Fibroblast of the conjunctiva (primary cell): ENCODE data around the gene TMEM18.

ENCODE experiments used
- DNase-seq: peaks from one replicate; pipeline ENCODE4 v3.0.0-alpha.2; 2010; ENCODE audit warnings: low read depth

The TMEM18 gene

DNA sequence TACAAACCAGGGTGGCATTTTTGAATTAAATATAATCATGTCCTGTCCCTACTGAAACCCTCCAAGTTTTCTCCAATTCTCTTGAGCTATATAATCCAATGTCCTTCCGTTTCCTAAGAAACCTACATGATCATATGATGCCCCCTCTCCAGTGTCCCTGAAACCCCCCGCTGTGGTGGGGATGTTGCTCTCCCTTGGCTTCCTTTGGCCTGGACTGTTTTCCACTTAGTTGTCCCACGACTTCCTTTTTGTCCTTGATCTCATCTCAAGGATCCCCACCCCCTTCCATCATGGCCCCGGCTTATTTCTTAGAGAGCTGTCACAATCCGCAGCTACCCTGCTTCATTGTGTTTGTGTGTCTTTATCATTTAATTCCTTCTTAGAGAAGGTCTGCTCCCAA lies 43.8 kb downstream of the TMEM18 start:
- no peak for DNase-seq

- no peak for DNase-seq
Observed at GRCh38 chr2:632471-632870, 44.7 kb downstream of the TMEM18 start.

DNA sequence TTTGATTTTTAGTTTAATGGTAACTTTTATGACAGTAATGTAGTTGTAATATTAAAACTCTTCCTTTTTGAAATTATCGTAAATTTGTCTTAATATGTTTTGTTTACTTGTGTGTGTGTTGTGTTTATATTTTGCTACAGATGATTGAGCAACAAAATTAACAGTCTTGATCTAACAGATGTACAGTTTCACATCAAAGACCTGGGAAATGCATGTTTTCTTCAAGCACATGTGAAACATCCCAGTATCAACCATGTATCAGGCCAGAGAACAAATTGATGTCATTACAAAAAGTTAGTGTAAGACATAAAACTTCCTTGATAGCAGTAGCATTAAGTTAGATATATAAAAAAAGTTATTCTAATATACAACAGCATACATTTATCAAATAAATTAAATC lies 45.5 kb downstream of the TMEM18 start:
- DNase-seq, result no peak

DNA sequence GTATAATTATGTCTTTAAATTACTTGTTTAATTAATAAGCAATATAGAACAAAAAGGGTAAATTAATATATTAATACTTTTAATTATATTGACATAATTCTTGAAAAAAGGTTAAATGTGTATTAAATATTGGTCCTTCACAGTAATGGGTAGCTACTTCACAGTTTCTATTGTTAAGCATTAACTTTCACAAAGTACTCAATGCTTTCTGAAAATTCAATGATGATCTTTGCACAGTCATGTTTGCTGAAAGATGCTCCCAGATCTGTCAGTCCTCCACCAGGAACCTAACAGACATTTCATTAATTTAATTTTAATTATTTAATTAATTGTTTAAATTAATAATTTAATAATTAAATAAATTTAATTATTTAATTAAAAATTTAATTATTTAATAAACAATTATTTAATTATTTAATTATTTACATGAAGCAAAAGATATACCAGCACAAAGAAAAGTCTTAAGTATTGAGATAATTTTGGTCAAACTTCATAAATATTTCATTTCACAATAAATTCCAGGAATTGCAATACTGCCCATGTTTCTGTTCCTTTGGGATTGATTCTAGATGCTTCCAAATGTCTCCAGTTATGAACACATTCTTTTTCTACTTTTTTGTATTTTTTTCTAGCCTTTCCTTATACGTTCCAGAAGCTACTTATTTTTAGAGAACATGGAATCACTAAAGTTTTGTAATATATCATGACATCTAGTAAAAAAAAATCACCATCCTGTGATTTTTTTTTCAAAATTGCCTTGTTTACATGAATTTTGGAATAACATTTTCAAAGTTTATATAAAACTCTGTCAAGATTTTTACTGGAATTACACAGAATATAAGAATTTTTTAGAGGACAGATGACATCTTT lies 46.5 kb downstream of the TMEM18 start:
- DNase-seq, result no peak

DNA sequence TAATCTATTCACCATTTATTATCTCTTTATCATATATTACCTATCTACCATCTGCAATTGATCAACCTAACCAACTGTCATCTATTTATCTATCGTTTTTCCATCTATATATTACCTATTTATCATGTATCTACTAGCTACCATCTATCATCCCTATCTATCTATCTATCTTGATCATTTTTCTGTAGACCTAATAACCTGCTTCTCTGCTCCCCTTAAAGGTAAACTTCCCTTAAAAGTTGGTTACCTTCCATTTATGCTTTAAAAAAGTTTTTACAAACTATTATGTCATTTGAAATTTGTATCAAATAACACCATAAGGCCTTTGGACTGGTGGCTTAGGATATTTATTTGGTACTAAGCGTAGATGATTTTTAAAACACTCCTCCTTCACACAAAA lies 47.2 kb downstream of the TMEM18 start:
- no peak for DNase-seq

DNA sequence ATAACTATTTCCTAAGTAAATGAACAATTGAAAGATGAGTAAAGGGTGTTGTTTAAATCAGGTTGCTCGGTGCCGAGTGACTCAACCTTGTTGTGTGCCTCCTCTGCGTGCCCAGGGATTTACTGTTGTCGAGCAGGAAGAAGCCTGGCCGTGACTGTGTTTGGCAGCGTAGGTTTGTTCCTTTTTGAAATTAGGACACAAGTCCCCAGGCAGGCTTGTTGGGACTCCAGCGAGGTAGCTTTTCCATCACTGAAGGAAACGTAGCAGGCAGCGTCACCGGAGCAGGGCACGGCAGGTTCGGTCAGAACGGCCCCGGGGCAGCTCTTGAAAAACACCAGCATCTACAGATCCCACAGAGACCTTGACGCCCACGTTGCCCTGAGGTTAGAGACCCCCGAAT lies 48.6 kb downstream of the TMEM18 start:
- DNase-seq, result no peak

DNA sequence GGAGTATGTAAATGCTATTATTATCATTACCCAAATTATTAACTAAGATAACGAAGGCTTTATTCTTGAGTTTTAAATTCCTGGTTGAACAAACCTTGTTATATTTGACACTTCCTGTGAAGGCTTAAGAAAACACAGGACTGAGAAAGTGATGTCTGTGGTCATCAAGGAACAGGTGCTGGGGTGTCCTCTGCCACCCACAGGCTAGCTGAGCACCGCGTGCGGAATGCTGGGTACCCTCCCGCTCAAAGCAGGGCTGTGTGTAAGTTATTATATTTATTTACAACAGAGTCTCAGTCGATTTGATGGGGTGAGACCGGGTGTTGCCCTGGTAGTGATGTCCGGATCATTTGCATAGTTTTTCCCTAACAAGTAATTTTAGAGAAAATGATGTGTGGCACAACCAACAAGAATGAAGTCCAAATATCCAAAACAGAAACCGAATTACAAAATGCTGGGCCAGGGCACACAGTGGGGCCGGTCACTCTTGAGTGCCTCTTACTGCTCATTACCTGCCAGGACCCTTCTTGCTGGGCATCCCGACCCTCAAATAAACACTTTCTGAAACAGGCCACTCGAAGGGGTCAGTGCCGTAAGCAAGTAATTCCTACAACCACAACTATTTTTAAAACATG lies 49.2 kb downstream of the TMEM18 start:
- DNase-seq, result no peak

GRCh38 chr2:627340-627709 lies 49.9 kb downstream of the TMEM18 start:
- DNase-seq, result no peak

- no peak for DNase-seq
Observed at GRCh38 chr2:626491-627339, 50.5 kb downstream of the TMEM18 start.

DNA sequence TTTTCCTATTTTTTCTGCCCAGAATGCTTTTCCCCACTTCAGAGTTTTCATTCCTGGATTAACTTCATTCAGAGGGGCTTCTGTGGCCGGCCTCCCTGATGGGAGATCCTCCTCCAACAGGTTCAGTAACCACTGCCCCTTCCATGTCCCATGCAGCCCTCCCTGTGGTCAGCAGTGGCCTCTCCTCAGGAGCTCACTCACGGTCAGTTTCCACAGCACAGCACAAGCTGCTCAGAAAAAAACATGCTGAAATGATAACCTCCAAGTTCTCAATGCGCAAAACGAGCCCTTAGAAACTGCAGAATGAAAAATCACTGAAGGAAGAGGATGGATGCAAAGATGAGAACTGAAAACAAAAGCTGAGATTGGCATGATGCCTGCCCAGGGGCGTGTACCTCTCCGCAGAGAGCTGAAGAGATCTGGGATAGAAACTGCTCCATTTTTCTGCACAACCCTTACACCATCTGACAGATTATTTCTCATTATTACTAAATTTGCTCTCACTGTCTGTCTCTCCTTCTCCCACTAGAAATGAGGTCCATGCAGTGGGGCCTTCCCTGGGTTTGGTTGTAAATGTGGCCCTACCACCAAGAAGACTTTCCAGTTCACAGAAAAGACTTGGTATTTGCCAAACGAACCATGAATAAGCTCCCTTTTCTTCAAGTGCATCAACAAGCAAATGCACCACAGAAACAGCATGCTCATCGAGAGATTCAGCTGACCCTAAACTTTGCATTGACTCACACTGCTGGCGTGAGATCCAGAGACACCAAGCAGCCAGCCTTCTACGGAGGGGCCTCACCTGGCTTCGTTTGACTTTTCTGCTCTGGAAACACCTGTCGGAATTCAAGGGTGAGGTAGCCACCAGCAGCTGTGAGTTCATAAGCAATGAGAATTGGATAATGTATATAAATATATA lies 51.5 kb downstream of the TMEM18 start:
- no peak for DNase-seq

DNA sequence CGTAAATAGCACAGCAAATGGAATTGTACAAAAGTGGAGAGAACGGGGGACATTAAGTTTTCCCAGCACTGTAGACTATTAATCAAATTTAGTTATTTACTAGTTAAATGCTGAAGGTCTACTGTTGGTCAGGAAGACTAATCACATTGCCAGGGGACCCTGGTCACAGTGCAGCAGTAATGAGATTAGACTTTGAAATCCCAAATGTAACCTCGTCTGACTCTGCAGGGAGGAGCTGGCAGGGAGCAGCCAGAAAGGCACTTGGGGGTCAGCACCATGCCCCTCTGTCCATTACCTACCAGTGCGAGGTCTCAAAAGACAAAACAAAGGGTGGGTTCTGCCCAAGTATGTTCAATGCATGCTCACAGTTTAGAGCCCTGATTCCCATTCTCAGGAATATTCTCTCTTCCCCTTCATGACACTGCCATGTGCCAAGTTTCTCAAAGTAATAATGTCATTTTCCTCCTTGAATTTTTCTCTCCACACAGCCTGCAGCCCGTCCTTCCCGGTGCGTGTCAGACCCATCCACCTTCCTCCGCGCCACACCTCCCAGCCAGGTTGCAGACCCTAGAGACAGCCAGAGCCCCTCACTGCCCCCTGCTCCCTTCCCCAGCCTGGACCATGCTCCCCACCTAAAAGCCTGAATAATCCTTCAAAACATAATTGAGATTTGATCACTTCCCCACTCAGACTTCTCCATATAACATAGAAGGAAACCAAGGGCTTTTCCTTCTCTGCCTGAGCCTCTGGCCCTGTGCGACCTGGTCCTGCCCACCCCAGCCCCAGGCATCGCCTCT lies 52.5 kb downstream of the TMEM18 start:
- no peak for DNase-seq

GRCh38 chr2:624096-624495 lies 53.1 kb downstream of the TMEM18 start:
- DNase-seq, result no peak

DNA sequence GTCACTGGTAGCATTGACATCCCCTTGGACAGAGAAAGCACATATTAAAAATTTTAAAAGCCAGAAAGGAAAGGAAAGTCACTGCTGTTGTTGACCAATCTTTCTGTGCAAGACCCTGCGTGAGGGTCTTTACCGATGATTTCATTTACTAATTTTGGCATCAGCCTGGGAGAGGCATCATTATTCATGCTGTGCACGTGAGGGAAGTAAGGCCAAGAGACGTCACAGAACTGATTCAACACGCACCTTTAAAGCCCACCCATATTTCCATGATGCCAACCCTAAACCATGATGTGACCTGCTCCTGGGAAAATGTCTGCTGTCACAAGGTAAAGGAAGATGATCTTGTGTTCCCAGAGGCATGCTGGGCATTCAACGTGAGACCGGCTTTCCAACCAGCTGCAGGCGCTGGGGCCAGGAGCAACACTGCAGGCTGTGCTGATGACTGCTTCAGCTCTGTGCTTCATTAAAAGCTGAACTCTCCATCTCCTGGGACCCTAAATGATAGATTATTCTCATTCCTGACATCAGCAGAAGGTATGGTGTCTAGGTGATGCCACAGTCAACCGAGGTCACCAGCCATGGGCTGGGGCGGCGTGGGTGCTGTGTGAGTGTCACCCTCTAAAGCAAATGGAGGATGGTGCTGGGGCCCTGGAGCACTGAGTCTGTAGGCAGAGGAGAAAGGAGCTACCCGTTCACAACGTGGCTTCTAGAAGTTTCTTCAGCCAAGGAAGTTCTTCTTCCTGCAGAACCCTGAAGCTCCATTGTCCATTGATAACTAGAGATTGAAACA lies 53.9 kb downstream of the TMEM18 start:
- no peak for DNase-seq

GRCh38 chr2:622357-622756 lies 54.8 kb downstream of the TMEM18 start:
- no peak for DNase-seq

DNA sequence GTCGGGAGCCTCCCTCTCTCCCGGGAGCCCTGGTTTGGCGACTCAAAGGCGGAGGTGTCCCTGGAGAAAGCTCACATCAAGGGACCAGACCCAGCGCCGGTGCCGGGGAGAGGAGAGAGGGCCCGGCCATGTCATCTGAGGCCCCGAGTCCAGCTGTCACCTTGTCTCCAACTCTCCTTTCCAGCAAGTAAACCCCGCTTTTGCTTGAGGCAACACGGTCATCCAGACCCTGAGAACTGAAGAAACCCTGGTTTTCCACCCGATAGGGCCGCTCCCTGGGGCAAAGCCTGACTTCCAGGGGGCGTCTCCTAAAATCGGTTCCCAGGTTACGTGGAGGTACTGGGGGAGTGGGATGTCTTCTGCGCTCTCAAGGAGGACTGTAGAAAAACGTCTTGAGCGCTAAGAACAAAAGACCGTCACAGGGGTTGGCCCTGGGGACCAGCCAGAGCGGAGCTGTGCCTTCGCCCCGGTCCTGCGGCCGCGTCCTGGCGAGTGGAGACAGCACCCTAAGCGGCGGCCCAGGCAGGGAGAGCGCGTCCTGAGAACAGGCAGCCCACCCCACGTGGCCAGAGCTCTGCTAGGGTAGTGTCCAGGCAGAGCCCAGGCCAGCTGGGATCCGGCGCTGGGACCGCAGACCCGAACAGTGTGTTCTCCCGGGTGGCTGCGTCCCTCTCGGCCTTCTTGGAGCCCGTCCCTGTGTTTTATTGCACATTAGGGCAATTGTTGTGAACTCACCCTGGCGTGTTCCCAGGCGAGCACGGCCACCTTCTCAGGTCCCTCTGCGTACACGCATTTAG lies 55.7 kb downstream of the TMEM18 start:
- no peak for DNase-seq

- DNase-seq, result no peak
Observed at GRCh38 chr2:620471-621302, 56.5 kb downstream of the TMEM18 start.

GRCh38 chr2:620004-620403 lies 57.2 kb downstream of the TMEM18 start:
- no peak for DNase-seq

DNA sequence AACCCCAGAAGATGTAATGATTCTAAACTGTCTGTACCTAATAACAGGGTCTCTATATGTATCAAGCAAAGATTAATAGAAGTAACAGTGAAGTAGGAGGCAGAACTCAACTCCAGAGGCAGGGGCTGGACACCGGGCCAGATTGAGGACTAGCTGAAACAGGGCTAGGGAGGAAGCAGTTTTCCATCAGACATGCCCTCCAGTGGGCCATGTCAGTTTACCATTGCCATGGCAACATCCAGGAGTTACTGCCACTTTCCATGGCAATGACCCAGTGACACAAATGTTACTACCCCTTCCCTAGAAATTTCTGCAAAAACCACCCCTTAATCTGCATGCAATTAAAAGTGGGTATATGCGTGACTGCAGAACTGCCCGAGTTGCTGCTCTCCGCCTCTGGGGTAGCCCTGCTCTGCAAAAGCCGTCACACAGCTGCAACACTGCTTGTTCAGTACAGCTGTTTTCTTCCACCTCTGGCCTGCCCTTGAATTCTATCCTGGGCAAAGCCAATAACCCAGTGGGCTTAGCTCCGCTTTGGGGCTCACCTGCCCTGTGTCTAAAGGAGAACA lies 58.7 kb downstream of the TMEM18 start:
- no peak for DNase-seq
